Neural progenitor cell (in vitro differentiated cells): ENCODE results near the gene GAS6. TPM values are rescaled to one million over a fixed set of nuclear protein-coding genes. Genes with fewer than 3 reads are reported as not detected.

Experiments
- DNase-seq: peaks from one replicate; pipeline ENCODE4 v3.0.0-alpha.2; 2016; ENCODE audit warnings: low spot score
- H2AFZ ChIP-seq: fragments of 200-600 bp; sonication (generic); replicated peaks from 2 replicates; pipeline ENCODE4 v1.6.1; 2016; ENCODE audit warnings: antibody characterized with exemption
- H3F3A ChIP-seq: fragments of 200-600 bp; sonication (generic); 2 replicates; pipeline ENCODE4 v1.6.1; 2016; ENCODE audit warnings: antibody characterized with exemption, low read depth
- H3K27ac ChIP-seq: fragments of 200-600 bp; sonication (generic); 2 replicates; pipeline ENCODE4 v1.5.1; 2016; ENCODE audit warnings: mild to moderate bottlenecking
- H3K27me3 ChIP-seq: fragments of 200-600 bp; sonication (generic); 2 replicates; pipeline ENCODE4 v1.6.1; 2016; ENCODE audit warnings: mild to moderate bottlenecking, moderate library complexity
- H3K36me3 ChIP-seq: fragments of 200-600 bp; sonication (generic); 2 replicates; pipeline ENCODE4 v1.5.1; 2016
- H3K4me1 ChIP-seq: fragments of 200-600 bp; sonication (generic); 2 replicates; pipeline ENCODE4 v1.6.1; 2016; ENCODE audit warnings: mixed run types
- H3K4me2 ChIP-seq: fragments of 200-600 bp; sonication (generic); 2 replicates; pipeline ENCODE4 v1.6.1; 2016
- H3K4me3 ChIP-seq: fragments of 200-600 bp; sonication (generic); 2 replicates; pipeline ENCODE4 v1.5.1; 2016
- H3K79me2 ChIP-seq: fragments of 200-600 bp; sonication (generic); 2 replicates; pipeline ENCODE4 v1.6.1; 2016; ENCODE audit warnings: low read depth
- H3K9ac ChIP-seq: fragments of 200-600 bp; sonication (generic); 2 replicates; pipeline ENCODE4 v1.6.1; 2016
- H3K9me3 ChIP-seq: fragments of 200-600 bp; sonication (generic); 2 replicates; pipeline ENCODE4 v1.5.1; 2016; ENCODE audit warnings: low read depth
- H4K20me1 ChIP-seq: fragments of 200-600 bp; sonication (generic); 2 replicates; pipeline ENCODE4 v1.6.1; 2016; ENCODE audit warnings: low read depth
- H3K27ac Mint-ChIP-seq: 3 replicates; pipeline ENCODE4 v1.8.0; 2021; ENCODE audit warnings: mixed read lengths
- H3K27me3 Mint-ChIP-seq: 2 replicates; pipeline ENCODE4 v1.8.0; 2022; ENCODE audit warnings: low read depth, mild to moderate bottlenecking, inconsistent platforms, moderate library complexity, mixed read lengths; ENCODE audit not compliant: insufficient read depth
- H3K36me3 Mint-ChIP-seq: 3 replicates; pipeline ENCODE4 v1.8.0; 2021; ENCODE audit warnings: mixed read lengths
- H3K4me1 Mint-ChIP-seq: 3 replicates; pipeline ENCODE4 v1.8.0; 2021; ENCODE audit warnings: mixed read lengths
- H3K4me3 Mint-ChIP-seq: 3 replicates; pipeline ENCODE4 v1.8.0; 2021; ENCODE audit warnings: mild to moderate bottlenecking, moderate library complexity, mixed read lengths
- H3K9me3 Mint-ChIP-seq: 3 replicates; pipeline ENCODE4 v1.8.0; 2020; ENCODE audit warnings: mixed read lengths
- EZH2 ChIP-seq: fragments of 200-600 bp; sonication (generic); IDR thresholded peaks from 2 replicates; pipeline ENCODE4 v1.6.1; 2017; ENCODE audit warnings: antibody characterized with exemption, mild to moderate bottlenecking, moderate library complexity
- EZH2phosphoT487 ChIP-seq: fragments of 200-600 bp; sonication (generic); IDR thresholded peaks from 2 replicates; pipeline ENCODE4 v1.6.1; 2017; ENCODE audit warnings: antibody characterized with exemption
- total RNA-seq: library from RNA; depleted of rRNA; stranded (reverse); fragments of >200 nt; gene quantifications from 2 replicates; pipeline ENCODE4 v1.2.3, GENCODE V29; 2015; ENCODE audit warnings: low replicate concordance
- TF ChIP-seq, protein P1 (sequence below): fragments of 200-600 bp; sonication (generic); IDR thresholded peaks from 2 replicates; pipeline ENCODE4 v1.5.1; 2017; ENCODE audit warnings: antibody characterized with exemption, mild to moderate bottlenecking

GAS6 gene
- total RNA-seq, 1 donor from 2014 or later: 12.8 TPM

DNA sequence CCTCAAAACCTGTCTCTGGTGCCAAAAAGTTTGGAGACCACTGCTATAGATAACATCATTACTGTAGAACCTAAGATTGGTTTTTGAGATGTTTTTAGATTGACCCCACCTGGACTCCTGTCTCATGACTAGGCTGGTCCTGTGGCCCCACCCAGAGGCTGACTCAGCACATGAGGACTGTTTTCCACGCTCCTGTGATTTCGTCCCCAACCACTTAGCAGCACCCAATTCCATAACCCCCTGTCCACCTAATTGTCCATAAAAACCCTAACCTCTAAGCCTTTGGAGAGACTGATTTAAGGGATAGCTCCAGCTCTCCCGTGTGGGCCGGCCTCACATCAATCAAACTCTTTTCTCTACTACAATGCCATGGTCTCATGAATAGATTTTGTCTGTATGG, 25.6 kb upstream of the GAS6 start:
- H3K27ac ChIP-seq: no peak overlapping the region
- no peak overlapping the region for H2AFZ ChIP-seq
- H3K27me3 Mint-ChIP-seq: peaks cover 7% of the 10 kb centered on the region
- H3K4me3 ChIP-seq: no peak overlapping the region
- H3K4me3 Mint-ChIP-seq: no peak overlapping the region
- no peaks in the 10 kb centered on the region for H4K20me1 ChIP-seq
- H3K27me3 ChIP-seq: no peaks in the 10 kb centered on the region
- no peaks in the 10 kb centered on the region for H3K4me1 ChIP-seq
- no peaks in the 10 kb centered on the region for H3K79me2 ChIP-seq
- H3F3A ChIP-seq: peaks cover 4% of the 10 kb centered on the region
- H3K36me3 ChIP-seq: no peaks in the 10 kb centered on the region
- no peak overlapping the region for H3K9ac ChIP-seq
- peaks cover 8% of the 10 kb centered on the region for H3K9me3 ChIP-seq
- H3K4me1 Mint-ChIP-seq: peaks cover 20% of the 10 kb centered on the region
- H3K27ac Mint-ChIP-seq: no peak overlapping the region
- peaks cover 35% of the 10 kb centered on the region for H3K9me3 Mint-ChIP-seq
- no peak for DNase-seq
- no peaks in the 10 kb centered on the region for H3K36me3 Mint-ChIP-seq
- TF ChIP-seq EZH2phosphoT487 (no peak), EZH2 (no peak)
- TF ChIP-seq, protein P1, sequence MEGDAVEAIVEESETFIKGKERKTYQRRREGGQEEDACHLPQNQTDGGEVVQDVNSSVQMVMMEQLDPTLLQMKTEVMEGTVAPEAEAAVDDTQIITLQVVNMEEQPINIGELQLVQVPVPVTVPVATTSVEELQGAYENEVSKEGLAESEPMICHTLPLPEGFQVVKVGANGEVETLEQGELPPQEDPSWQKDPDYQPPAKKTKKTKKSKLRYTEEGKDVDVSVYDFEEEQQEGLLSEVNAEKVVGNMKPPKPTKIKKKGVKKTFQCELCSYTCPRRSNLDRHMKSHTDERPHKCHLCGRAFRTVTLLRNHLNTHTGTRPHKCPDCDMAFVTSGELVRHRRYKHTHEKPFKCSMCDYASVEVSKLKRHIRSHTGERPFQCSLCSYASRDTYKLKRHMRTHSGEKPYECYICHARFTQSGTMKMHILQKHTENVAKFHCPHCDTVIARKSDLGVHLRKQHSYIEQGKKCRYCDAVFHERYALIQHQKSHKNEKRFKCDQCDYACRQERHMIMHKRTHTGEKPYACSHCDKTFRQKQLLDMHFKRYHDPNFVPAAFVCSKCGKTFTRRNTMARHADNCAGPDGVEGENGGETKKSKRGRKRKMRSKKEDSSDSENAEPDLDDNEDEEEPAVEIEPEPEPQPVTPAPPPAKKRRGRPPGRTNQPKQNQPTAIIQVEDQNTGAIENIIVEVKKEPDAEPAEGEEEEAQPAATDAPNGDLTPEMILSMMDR: no peak
- H3K4me2 ChIP-seq: no peak overlapping the region

DNA sequence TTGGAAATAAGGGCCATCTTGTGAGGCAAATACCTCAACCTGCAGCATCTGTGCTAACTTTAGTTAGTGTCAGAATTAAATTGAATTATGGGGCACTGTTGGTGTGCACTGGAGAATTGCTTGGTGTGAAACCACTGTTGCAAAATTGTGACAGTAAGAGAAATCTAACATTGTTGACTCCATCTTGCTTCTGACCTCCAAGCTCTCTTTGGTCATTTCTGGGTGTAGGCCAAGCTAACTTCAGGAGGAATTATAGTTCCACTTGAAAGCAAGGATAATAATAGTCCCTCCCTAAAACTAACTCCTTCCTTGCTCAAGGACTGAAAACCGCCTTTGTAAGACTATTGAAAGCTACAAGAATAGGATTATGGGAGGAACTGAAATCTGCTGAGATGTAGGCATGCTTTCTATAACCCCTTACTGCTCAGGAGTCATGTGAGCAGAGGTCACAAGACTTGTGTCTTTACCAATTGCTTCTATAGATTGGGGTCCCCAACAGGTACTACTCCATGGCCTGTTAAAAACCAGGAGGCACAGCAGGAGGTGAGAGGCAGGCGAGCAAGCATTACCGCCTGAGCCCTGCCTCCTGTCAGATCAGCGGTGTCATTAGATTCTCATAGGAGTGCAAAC, 24.9 kb upstream of the GAS6 start:
- peaks cover 30% of the 10 kb centered on the region for H3K9me3 Mint-ChIP-seq
- TF ChIP-seq EZH2 (no peak), EZH2phosphoT487 (no peak)
- TF ChIP-seq, protein P1: no peak
- Histone ChIP-seq H3K4me2 (no peak overlapping the region), H3K27me3 (no peaks in the 10 kb centered on the region), H3F3A (peaks cover 4% of the 10 kb centered on the region), H3K36me3 (no peaks in the 10 kb centered on the region), H3K4me1 (no peaks in the 10 kb centered on the region), H3K4me3 (no peak overlapping the region), H3K9me3 (peaks cover 8% of the 10 kb centered on the region), H3K79me2 (no peaks in the 10 kb centered on the region), H3K9ac (no peak overlapping the region), H2AFZ (no peak overlapping the region), H3K27ac (no peak overlapping the region), H4K20me1 (no peaks in the 10 kb centered on the region)
- H3K27me3 Mint-ChIP-seq: peaks cover 7% of the 10 kb centered on the region
- no peak for DNase-seq
- H3K36me3 Mint-ChIP-seq: no peaks in the 10 kb centered on the region
- no peak overlapping the region for H3K27ac Mint-ChIP-seq
- H3K4me3 Mint-ChIP-seq: no peak overlapping the region
- H3K4me1 Mint-ChIP-seq: peaks cover 20% of the 10 kb centered on the region

DNA sequence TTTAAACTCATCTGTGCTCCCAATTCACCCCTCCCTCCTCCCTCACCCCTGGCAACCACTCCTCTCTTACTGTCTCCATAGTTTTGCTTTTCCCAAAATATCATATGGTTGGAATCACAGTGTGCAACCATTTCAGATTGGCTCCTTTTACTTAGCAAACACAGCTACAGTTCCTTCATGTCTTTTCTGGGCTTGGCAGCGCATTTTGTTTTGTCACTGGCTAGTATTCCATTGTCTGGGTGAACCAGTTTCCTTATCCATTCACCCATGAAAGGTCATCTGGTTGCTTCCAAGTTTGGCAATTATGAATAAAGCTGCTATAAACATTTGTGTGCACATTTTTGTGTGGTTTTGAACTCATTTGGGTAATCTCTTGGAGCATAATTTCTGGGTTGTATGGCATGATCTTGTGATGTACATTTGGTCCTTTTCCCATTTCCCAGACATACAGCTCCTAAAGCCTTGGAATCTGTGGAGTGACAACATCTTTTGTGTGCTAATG, 23.9 kb upstream of the GAS6 start:
- Histone ChIP-seq H3K27ac (no peak overlapping the region), H3F3A (peaks cover 4% of the 10 kb centered on the region), H3K4me1 (no peaks in the 10 kb centered on the region), H3K4me2 (no peak overlapping the region), H4K20me1 (no peaks in the 10 kb centered on the region), H3K36me3 (no peaks in the 10 kb centered on the region), H3K9me3 (peaks cover 6% of the 10 kb centered on the region), H3K4me3 (no peak overlapping the region), H3K79me2 (no peaks in the 10 kb centered on the region), H2AFZ (no peak overlapping the region), H3K9ac (no peak overlapping the region), H3K27me3 (no peaks in the 10 kb centered on the region)
- peaks cover 23% of the 10 kb centered on the region for H3K4me1 Mint-ChIP-seq
- H3K27me3 Mint-ChIP-seq: peaks cover 7% of the 10 kb centered on the region
- no peak overlapping the region for H3K4me3 Mint-ChIP-seq
- H3K36me3 Mint-ChIP-seq: no peaks in the 10 kb centered on the region
- no peak for DNase-seq
- peaks cover 23% of the 10 kb centered on the region for H3K9me3 Mint-ChIP-seq
- TF ChIP-seq EZH2phosphoT487 (no peak), EZH2 (no peak)
- TF ChIP-seq, protein P1: no peak
- no peak overlapping the region for H3K27ac Mint-ChIP-seq
